BLaER1 treated with 17β-estradiol and CSF1 and Interleukin-3, amounts not matched to agents 10 nM and 100 nM (cell line): ENCODE results near the gene DENND6A.
"Not testable (repeated sequence)": the region's sequence is repeated elsewhere in the genome, so short reads cannot be mapped to it uniquely, and the experiment has no call there.

Experiments
- H3K27ac ChIP-seq, 11 experiments: shearing (Covaris generic); formaldehyde crosslinking; 2 replicates each; pipeline ENCODE4 v1.8.1; 2022
- H3K27me3 ChIP-seq, 11 experiments: shearing (Covaris generic); formaldehyde crosslinking; 2 replicates each; pipeline ENCODE4 v1.8.1; 2022
- H3K36me3 ChIP-seq, 11 experiments: shearing (Covaris generic); formaldehyde crosslinking; 2 replicates each; pipeline ENCODE4 v1.8.1; 2022
- H3K4me1 ChIP-seq, 10 experiments: shearing (Covaris generic); formaldehyde crosslinking; 2 replicates each; pipeline ENCODE4 v1.8.1; 2022
- H3K4me2 ChIP-seq, 11 experiments: shearing (Covaris generic); formaldehyde crosslinking; 2 replicates each; pipeline ENCODE4 v1.8.1; 2022
- H3K4me3 ChIP-seq, 10 experiments: shearing (Covaris generic); formaldehyde crosslinking; 2 replicates each; pipeline ENCODE4 v1.8.1; 2022
- H3K9ac ChIP-seq, 11 experiments: shearing (Covaris generic); formaldehyde crosslinking; 2 replicates each; pipeline ENCODE4 v1.8.1; 2022
- H3K9me3 ChIP-seq, 11 experiments: shearing (Covaris generic); formaldehyde crosslinking; replicated peaks in 1 of 11; 2 replicates each; pipeline ENCODE4 v1.8.1; 2022
- H4K20me1 ChIP-seq, 11 experiments: shearing (Covaris generic); formaldehyde crosslinking; 2 replicates each; pipeline ENCODE4 v1.8.1; 2022
- Cebpa-rat ChIP-seq, 11 experiments: shearing (Covaris generic); IDR thresholded peaks; 2 replicates each; pipeline ENCODE4 v1.8.1; 2022

The DENND6A gene

DNA sequence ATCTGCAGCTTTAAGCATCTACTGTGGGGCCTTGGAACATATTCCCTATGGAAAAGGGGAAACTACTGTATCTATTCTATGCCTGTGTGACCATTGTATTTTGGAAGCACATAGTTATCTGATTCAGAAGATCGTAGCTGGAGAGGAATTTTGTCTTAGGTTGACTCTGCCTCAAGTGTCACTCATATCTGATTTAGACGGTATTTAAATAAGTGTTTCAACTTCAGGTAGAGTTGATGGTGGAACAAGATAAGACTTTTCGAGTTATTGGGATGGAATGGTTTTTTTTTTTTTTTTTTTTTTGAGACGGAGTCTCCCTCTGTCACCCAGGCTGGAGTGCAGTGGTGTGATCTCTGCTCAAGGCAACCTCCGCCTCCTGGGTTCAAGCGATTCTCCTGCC, 8.9 kb upstream of the DENND6A start:
- no peak overlapping the region for H3K4me3 ChIP-seq
- no peaks in the 10 kb centered on the region; a peak in 1 of 22 replicates for H3K9me3 ChIP-seq
- H3K4me2 ChIP-seq = no peak overlapping the region
- H3K36me3 ChIP-seq = no peaks in the 10 kb centered on the region
- no peaks in the 10 kb centered on the region for H3K27me3 ChIP-seq
- H4K20me1 ChIP-seq = no peaks in the 10 kb centered on the region
- no peak overlapping the region for H3K27ac ChIP-seq
- H3K9ac ChIP-seq = no peak overlapping the region
- TF ChIP-seq Cebpa-rat (IDR thresholded peaks at IDR 0.05) = no peak
- peaks cover 0 to 7% (median 0%) of the 10 kb centered on the region in 10 experiments; a peak in 2 of 20 replicates for H3K4me1 ChIP-seq

DNA sequence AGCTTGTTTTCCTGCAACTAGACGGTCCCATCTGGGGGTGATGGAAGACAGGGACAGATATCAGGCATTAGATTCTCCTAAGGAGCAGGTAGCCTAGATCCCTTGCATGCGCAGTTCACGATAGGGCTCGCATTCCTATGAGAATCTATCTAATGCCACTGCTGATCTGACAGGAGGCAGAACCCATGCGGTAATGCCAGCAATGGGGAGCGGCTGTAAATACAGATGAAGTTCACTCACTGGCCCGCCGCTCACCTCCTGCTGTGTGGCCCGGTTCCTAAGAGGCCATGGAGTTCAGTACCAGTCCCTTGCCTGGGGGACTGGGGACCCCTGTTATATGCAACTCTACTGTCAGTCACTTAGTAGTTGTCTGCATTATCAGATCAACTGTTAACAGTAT, 7.9 kb upstream of the DENND6A start:
- H3K4me1 ChIP-seq = no peaks in the 10 kb centered on the region
- no peaks in the 10 kb centered on the region for H3K27me3 ChIP-seq
- H3K36me3 ChIP-seq = no peaks in the 10 kb centered on the region
- H3K27ac ChIP-seq = no peak overlapping the region
- no peak overlapping the region for H3K4me2 ChIP-seq
- no peaks in the 10 kb centered on the region; a peak in 1 of 22 replicates for H3K9me3 ChIP-seq
- H4K20me1 ChIP-seq = no peaks in the 10 kb centered on the region
- H3K4me3 ChIP-seq = no peak overlapping the region
- no peak overlapping the region for H3K9ac ChIP-seq
- TF ChIP-seq Cebpa-rat (IDR thresholded peaks at IDR 0.05) = no peak

DNA sequence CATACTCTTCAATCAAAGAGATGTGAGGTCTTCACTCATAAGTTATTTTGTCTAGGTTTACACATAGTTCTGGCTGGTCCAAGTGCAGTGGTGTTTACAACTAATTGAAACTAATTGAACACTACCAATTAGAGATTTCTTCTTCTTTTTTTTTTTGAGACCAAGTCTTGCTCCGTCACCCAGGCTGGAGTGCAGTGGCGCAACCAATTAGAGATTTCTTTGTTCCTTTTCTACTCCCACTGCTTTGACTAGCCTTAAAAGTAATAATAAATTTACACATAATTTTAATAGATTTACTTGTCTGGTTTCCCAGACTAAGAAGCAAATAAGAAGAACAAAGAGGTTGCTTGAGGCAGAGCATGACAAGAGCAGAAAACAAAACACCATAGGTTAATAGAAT, 6.7 kb upstream of the DENND6A start:
- Histone ChIP-seq H3K4me3 (no peak overlapping the region), H3K9me3 (no peaks in the 10 kb centered on the region; a peak in 1 of 22 replicates), H4K20me1 (no peaks in the 10 kb centered on the region), H3K27ac (no peak overlapping the region), H3K4me1 (no peaks in the 10 kb centered on the region), H3K27me3 (no peaks in the 10 kb centered on the region), H3K4me2 (no peak overlapping the region), H3K9ac (no peak overlapping the region), H3K36me3 (no peaks in the 10 kb centered on the region)
- TF ChIP-seq Cebpa-rat (IDR thresholded peaks at IDR 0.05) = no peak

DNA sequence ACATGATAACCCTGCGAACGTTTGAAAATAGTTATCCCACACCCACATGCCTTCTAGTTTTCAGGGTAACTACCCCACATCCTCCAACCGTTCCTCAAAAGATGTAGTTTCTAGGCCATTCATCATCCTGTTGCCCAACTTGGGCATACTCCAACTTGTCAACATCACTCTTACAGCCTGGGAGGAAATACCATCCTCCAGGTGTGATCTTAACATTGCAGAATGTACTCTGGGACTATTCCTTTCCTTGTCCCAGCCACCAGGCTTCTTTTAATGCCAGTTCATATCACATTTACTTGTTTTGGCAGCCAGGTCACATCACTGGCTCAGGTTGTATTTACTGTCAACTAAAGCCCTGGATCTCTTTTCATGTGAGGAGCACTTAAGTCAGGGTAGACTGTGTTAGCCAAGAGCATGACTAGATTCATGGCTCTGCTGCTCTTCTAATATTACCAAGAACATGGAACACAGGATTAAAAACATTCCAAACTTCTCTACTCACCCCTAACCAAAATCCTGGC, 4.0 kb upstream of the DENND6A start:
- H4K20me1 ChIP-seq = peaks cover 0 to 5% (median 3%) of the 10 kb centered on the region in 11 experiments; a peak in 14 of 22 replicates
- no peaks in the 10 kb centered on the region for H3K27me3 ChIP-seq
- H3K27ac ChIP-seq = no peak overlapping the region
- H3K36me3 ChIP-seq = no peaks in the 10 kb centered on the region
- H3K4me2 ChIP-seq = no peak overlapping the region; a peak in 1 of 22 replicates
- no peak overlapping the region for H3K4me3 ChIP-seq
- TF ChIP-seq Cebpa-rat (IDR thresholded peaks at IDR 0.05) = no peak
- H3K4me1 ChIP-seq = peaks cover under 1 to 9% (median 7%) of the 10 kb centered on the region in 10 experiments; a peak in 11 of 20 replicates
- H3K9ac ChIP-seq = no peak overlapping the region
- no peaks in the 10 kb centered on the region; a peak in 1 of 22 replicates for H3K9me3 ChIP-seq

DNA sequence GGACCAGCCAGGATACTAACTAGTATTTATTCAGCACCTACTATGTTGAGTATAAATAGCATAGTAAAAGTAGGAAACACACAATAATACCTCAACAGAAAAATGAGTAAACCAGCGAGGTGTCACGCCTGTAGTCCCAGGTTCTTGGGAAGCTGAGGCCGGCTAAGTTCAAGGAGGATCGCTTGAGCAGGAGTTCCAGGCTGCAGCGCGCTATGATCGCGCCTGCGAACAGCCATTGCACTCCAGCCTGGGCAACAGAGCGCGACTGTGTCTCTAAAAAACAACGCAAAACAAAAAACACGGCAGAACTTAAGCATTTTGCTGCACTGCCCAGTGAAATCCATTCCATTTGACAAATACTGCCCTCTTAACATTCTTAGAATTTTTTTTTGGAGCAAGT, 1.3 kb upstream of the DENND6A start:
- H3K4me1 ChIP-seq = peaks cover 26 to 34% (median 30%) of the 10 kb centered on the region in 10 experiments
- no peaks in the 10 kb centered on the region for H3K9me3 ChIP-seq
- H3K36me3 ChIP-seq = peaks cover 0 to 7% (median 0%) of the 10 kb centered on the region in 11 experiments; a peak in 4 of 22 replicates
- no peak for TF ChIP-seq Cebpa-rat (IDR thresholded peaks at IDR 0.05)
- no peak overlapping the region for H3K4me3 ChIP-seq
- H3K27me3 ChIP-seq = no peaks in the 10 kb centered on the region
- no peak overlapping the region for H3K27ac ChIP-seq
- H4K20me1 ChIP-seq = peaks cover 22 to 32% (median 30%) of the 10 kb centered on the region in 11 experiments; a peak in 20 of 22 replicates
- H3K4me2 ChIP-seq = 0 out of 22 replicates have a peak overlapping the region, but pooled peaks of 1 of the 11 experiments have one; percentile 90
- H3K9ac ChIP-seq = no peak overlapping the region

DNA sequence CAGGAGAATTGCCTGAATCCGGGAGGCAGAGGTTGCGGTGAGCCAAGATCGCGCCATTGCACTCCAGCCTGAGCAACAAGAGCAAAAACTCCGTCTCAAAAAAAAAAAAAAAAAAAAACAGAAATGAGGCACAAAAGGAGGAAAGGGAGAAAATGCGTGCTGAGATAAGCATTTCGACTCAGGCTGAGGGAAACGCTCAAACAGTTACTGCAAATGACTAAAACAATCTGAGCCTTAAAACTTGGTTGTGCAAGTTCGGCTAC, 813 bp downstream of the DENND6A start:
- Histone ChIP-seq H3K36me3 (peaks cover 0 to 28% (median 9%) of the 10 kb centered on the region in 11 experiments; a peak in 10 of 22 replicates), H3K27ac (peak overlapping the region; percentile 88 to 99 (median 94)), H4K20me1 (peaks cover 43 to 53% (median 51%) of the 10 kb centered on the region in 11 experiments; a peak in 21 of 22 replicates), H3K4me3 (peak overlapping the region; percentile 77 to 93 (median 79)), H3K9ac (peak overlapping the region; percentile 89 to 99 (median 94)), H3K4me2 (peak overlapping the region; percentile 71 to 96 (median 89)), H3K4me1 (peaks cover 36 to 49% (median 44%) of the 10 kb centered on the region in 10 experiments)
- not testable (repeated sequence) for H3K9me3 ChIP-seq, H3K27me3 ChIP-seq

DNA sequence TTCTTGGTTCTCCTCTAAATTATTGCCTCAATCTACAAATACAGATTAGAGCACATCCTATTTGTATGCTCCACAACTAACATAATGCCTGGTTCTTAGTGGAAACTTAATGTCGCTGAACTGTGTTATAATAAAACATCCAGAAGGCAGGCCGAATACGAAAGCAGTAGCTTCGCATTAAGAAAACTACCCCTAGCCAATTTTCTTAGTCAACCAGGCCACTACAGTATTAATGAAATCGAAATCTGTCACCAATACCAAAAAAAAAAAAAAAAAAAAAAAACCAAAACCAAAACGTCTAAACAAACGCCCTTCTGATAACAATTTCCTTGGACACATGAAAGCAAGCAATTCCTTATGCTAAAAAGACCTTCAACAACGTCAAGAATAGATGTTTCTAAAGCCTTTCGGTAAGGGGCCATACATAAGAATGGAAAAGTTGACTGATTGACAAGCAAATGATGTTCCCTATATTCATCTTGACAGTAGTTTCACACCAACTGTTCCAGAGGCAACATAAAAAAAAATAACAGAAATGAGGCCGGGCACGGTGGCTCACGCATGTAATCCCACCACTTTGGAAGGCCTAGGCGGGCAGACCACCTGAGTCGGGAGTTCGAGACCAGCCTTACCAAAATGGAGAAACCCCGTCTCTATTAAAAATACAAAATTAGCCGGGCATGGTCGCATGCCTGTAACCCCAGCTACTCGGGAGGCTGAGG, 1.3 kb downstream of the DENND6A start:
- Histone ChIP-seq H4K20me1 (peaks cover 48 to 58% (median 56%) of the 10 kb centered on the region in 11 experiments; a peak in 21 of 22 replicates), H3K9ac (peak overlapping the region; percentile 89 to 99 (median 94)), H3K9me3 (no peaks in the 10 kb centered on the region), H3K36me3 (peaks cover 0 to 32% (median 9%) of the 10 kb centered on the region in 11 experiments; a peak in 10 of 22 replicates), H3K4me3 (peak overlapping the region; percentile 77 to 93 (median 79)), H3K4me2 (peak overlapping the region; percentile 71 to 96 (median 89)), H3K27ac (peak overlapping the region; percentile 88 to 99 (median 94)), H3K27me3 (no peaks in the 10 kb centered on the region), H3K4me1 (peaks cover 36 to 52% (median 48%) of the 10 kb centered on the region in 10 experiments)
- TF ChIP-seq Cebpa-rat (IDR thresholded peaks at IDR 0.05) = no peak

DNA sequence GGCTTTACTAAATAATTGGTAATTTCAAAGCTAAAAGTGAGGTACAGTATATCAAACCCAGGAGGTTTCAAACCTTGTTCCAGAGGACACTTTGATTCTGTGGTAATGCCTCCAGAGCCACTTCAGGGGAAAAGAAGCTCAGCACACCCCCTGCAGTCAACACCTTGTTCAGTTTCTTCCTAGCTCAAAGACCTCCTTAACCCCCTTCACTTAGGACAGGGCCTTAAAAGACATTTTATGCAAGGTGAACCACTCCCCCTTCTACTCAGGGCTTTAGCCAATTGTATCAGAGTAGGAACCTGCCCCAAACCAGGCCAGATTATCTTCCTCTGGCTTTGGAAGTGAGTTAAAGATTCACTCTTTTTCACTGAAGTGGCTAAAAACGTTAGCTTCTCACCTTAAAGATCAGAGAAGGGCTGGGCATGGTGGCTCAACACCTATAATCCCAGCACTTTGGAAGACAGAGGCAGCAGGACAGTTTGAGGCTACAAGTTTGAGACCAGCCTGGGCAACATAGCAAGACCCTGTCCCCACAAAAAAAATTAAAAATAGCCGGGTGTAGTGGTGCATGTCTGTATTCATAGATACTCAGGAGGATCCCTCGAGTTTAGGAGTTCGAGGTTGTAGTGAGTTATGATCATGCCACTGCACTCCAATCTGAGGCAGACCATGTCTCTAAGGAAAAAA, 3.4 kb downstream of the DENND6A start:
- peaks cover 36 to 52% (median 49%) of the 10 kb centered on the region in 10 experiments for H3K4me1 ChIP-seq
- H4K20me1 ChIP-seq = peaks cover 56 to 78% (median 72%) of the 10 kb centered on the region in 11 experiments; a peak in 21 of 22 replicates

DNA sequence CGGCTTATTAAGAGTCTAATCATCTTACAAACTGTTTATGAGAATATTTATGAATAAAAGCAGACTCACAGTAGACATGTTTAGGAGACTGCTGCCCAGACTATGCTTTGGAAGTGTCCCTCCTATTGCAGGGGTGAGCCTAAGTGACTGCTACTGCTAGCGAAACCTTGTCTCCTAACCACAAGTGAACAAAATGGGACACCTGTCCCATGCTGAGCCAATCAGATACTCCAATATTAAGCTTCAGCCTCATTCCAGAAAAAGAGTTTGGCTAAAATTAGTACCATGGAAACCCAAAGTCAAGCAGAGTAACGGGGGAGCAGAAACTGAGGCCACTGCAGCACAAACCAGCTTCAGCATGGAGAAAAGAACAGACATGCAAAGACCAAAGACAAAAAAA, 4.6 kb downstream of the DENND6A start:
- no peak overlapping the region for H3K9ac ChIP-seq
- H3K4me2 ChIP-seq = peak overlapping the region in 3 of 11 experiments; percentile 6 to 10 (median 9); a peak in 3 of 22 replicates
- no peak for TF ChIP-seq Cebpa-rat (IDR thresholded peaks at IDR 0.05)
- H3K4me3 ChIP-seq = no peak overlapping the region
- H3K27me3 ChIP-seq = no peaks in the 10 kb centered on the region
- peaks cover 30 to 51% (median 43%) of the 10 kb centered on the region in 10 experiments for H3K4me1 ChIP-seq
- no peak overlapping the region for H3K27ac ChIP-seq
- H4K20me1 ChIP-seq = peaks cover 65 to 91% (median 83%) of the 10 kb centered on the region in 11 experiments; a peak in 21 of 22 replicates
- H3K9me3 ChIP-seq = no peaks in the 10 kb centered on the region
- H3K36me3 ChIP-seq = peaks cover 5 to 58% (median 32%) of the 10 kb centered on the region in 11 experiments; a peak in 20 of 22 replicates

More for the DNA sequence above, 3.4 kb downstream of the DENND6A start:
- Histone ChIP-seq H3K36me3 (peaks cover 0 to 46% (median 20%) of the 10 kb centered on the region in 11 experiments; a peak in 18 of 22 replicates), H3K9ac (peak overlapping the region in 1 of 11 experiments; percentile 23; a peak in 1 of 22 replicates), H3K27ac (no peak overlapping the region), H3K4me3 (no peak overlapping the region), H3K4me2 (peak overlapping the region in 10 of 11 experiments; percentile 11 to 96 (median 90); a peak in 15 of 22 replicates), H3K27me3 (no peaks in the 10 kb centered on the region), H3K9me3 (no peaks in the 10 kb centered on the region)
- TF ChIP-seq Cebpa-rat (IDR thresholded peaks at IDR 0.05) = no peak
